CD4-positive, alpha-beta T cell treated with Interferon alpha-2 for 1 hour (primary cell): ENCODE results near the gene GNG2.

ENCODE experiments used
- DNase-seq, 2 donors: peaks; one replicate each; pipeline ENCODE4 v3.0.0-alpha.2; 2020 to 2022

GNG2 gene

GRCh38 chr14:51856792-51857296 is 3.6 kb upstream of the GNG2 start:
- no peak for DNase-seq

- DNase-seq = no peak
Measured at GRCh38 chr14:51859131-51859530, 1.3 kb upstream of the GNG2 start.

- DNase-seq = no peak
Measured at GRCh38 chr14:51860825-51861499, 550 bp downstream of the GNG2 start.

- DNase-seq = peak; percentile 29 to 63
Measured at GRCh38 chr14:51862176-51862796, 1.9 kb downstream of the GNG2 start.

GRCh38 chr14:51862860-51863259 is 2.4 kb downstream of the GNG2 start:
- no peak for DNase-seq

GRCh38 chr14:51865953-51866747 is 5.7 kb downstream of the GNG2 start:
- DNase-seq = peak; percentile 55 to 74

- DNase-seq = peak in 1 of 2 donors; percentile 54
Measured at GRCh38 chr14:51867741-51868140, 7.3 kb downstream of the GNG2 start.

DNA sequence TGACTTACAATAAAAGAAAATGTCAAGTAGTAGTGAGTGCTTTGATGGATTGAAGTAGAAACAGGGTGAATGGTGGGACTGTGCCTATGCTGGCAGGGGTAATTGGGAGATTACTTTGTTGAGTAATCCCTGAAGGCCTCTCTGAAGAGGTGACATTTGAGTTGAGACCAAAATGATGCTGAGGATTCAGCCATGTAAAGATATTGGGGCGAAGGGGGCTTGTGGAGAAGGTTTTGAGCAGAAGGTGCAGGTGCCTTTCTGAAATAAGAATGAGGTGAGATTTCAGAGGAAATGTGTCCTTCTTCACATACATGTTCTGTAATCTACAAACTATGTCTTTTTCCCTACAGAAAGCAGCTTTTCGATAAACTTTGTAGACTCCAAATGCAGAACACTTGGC is 8.0 kb downstream of the GNG2 start:
- no peak for DNase-seq

GRCh38 chr14:51869411-51870100 is 9.1 kb downstream of the GNG2 start:
- DNase-seq = peak; percentile 51 to 65

DNA sequence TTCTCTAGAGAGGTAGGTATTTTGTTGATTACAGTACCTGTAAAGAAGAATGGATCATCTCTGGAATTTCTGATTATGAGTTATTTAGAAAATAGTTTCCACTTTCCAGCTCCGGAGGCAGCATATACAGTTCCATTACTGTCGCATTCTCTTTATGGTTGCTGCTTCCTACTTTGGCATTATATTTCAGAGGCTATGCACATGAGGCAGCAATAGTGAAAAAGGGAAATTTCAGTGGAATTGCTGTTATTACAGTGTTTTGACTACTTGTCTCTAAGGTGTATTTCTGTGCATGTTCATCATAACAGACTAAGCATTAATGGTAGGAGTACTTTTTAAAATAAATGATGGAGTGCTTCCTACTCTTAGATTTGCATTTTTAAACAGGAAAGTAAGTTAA is 10.2 kb downstream of the GNG2 start:
- no peak for DNase-seq

GRCh38 chr14:51871846-51872245 is 11.4 kb downstream of the GNG2 start:
- DNase-seq = peak in 1 of 2 donors; percentile 42

DNA sequence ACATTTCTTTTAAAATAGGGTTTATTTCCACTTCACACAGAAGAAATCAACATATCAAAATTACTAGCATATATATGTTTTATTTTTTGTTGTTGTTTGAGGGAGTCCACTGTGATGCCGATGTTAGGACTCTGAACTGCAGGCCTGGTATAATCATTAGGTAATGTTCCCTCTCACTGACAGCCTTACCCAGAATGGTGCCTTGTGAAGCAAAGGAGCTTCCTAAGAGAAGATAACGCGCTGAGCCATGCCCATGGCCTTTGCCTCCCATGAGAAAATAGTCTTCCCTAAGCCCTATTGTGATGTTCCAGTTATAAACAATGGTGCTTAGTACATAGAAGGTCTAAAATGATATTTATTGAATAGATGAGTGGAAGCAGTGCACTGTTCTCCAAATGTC is 12.0 kb downstream of the GNG2 start:
- DNase-seq = no peak

- DNase-seq = peak; percentile 35 to 62
Measured at GRCh38 chr14:51873221-51873893, 12.9 kb downstream of the GNG2 start.

DNA sequence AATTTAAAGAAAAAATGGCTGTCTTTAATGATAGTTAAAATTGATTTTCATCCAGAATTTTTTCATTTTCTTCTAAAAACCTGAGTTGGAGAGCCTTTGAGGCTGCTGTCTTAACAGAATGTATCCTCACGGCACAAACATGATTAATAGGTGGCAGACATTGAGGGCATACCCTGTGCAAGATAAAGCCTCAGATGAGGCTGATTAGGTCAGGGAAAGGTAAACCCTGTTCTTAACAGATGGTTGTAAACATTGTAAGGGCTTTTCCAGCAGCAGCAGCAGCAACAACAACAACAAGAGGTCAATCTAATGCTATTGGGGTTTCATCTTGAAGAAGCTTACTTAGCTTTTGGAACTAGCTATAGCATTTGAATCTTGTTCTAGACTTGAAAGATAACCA is 17.4 kb downstream of the GNG2 start:
- DNase-seq = no peak

DNA sequence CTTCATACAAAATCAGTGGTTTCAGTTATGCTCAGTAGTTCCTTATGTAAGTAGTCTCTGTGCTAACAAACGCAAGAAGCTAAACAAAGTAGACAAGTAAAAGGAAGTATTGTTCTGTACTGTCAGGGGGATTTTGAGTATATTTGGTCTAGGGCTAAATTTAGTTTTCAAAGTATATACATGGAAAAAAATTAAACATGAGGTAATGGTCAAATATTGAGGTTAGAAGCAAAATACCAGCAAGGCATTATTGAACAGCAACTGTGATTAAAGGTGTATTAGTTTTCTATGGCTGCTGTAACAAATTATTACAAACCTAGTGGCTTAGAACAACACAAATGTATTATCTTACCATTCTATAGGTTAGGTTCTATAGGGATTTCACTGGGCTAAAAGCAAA is 18.8 kb downstream of the GNG2 start:
- no peak for DNase-seq

- no peak for DNase-seq
Measured at GRCh38 chr14:51880835-51881580, 20.6 kb downstream of the GNG2 start.

GRCh38 chr14:51881636-51882035 is 21.2 kb downstream of the GNG2 start:
- DNase-seq = no peak

GRCh38 chr14:51883232-51883631 is 22.8 kb downstream of the GNG2 start:
- DNase-seq = no peak

DNA sequence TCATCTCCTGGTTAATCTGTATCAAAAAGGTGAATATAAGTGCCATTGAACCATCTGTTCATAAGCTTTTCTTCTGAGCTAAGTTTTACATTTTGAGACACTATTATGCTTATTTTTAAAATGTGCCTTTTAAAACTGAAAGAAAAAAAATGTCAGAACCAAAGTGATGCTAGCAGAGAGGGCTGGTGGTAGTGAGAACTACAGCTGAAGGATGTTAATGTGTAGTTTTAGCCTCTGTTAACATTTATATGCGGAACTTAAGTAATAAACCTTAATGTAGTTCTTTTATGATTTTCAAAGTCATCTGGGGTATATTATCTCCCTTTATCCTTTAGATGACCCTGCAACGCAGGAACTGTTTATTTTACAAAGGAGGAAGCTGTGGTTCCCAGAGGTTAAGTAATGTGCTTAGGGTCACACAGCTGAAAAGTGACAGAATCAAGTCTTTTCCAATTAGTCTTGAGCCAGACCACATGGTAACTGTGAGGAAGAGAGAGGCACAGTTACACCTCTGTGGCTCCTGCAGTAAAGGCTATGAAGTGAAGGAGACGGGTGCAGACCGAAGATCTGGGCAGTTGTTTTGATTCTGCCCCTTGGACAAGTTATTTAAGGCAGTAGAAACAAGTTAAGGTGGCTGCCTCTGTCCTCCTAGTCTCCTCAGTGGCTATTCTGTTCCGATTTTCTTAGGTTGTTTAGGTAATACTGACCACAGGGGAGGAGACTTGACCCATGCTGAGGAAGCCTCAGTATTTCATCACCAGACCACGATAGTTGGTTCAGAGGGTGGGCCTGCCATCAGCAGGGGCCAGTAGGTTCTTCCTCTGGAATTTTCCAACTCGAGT is 23.9 kb downstream of the GNG2 start:
- DNase-seq = no peak

GRCh38 chr14:51889851-51890250 is 29.4 kb downstream of the GNG2 start:
- DNase-seq = no peak

GRCh38 chr14:51894250-51894649 is 33.8 kb downstream of the GNG2 start:
- no peak for DNase-seq
